ENCODE measurements around the gene SOX21. TPM values are rescaled to one million over a fixed set of nuclear protein-coding genes. Genes with fewer than 3 reads are reported as not detected.
A peak's percentile ranks its signal among the peaks of the same experiment; 100 is the strongest.

Gene SOX21
- total RNA-seq, 1 donor from 2014 or later: not detected

DNA sequence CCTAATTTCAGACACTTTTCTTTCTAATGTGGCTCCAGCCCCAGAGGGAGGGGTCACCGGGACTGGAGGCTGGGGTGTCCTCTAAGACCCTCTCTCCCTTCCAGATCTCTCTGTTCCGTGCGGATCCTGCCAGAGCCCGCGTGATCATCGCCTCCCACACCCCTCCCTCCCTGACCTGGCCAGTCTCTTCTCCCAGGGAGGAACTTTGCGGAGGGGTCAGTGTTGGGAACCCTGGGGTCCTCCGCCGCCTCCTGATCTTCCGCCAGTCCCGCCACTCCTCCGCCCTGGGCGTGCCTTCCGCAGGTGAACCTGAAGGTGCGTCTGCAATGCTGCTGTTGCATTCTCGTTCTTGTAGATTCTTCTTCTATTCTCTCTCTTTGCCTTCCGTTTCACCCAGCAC is 9.1 kb downstream of the SOX21 start:
- Mint-ChIP-seq H3K4me1 (ENCODE audit: low read depth, unreplicated experiment) (peaks cover 8% of the 10 kb centered on the region), H3K27me3 (ENCODE audit: unreplicated experiment) (peaks cover 37% of the 10 kb centered on the region), H3K9me3 (ENCODE audit: unreplicated experiment) (peaks cover 10% of the 10 kb centered on the region), H3K36me3 (ENCODE audit: unreplicated experiment) (no peaks in the 10 kb centered on the region), H3K4me3 (ENCODE audit: unreplicated experiment) (peak overlapping the region; percentile 77), H3K27ac (ENCODE audit: unreplicated experiment) (no peak overlapping the region)
- peak; percentile 18 for DNase-seq
- TF ChIP-seq, protein P1, sequence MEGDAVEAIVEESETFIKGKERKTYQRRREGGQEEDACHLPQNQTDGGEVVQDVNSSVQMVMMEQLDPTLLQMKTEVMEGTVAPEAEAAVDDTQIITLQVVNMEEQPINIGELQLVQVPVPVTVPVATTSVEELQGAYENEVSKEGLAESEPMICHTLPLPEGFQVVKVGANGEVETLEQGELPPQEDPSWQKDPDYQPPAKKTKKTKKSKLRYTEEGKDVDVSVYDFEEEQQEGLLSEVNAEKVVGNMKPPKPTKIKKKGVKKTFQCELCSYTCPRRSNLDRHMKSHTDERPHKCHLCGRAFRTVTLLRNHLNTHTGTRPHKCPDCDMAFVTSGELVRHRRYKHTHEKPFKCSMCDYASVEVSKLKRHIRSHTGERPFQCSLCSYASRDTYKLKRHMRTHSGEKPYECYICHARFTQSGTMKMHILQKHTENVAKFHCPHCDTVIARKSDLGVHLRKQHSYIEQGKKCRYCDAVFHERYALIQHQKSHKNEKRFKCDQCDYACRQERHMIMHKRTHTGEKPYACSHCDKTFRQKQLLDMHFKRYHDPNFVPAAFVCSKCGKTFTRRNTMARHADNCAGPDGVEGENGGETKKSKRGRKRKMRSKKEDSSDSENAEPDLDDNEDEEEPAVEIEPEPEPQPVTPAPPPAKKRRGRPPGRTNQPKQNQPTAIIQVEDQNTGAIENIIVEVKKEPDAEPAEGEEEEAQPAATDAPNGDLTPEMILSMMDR (IDR thresholded peaks at IDR 0.05; ENCODE audit: partially characterized antibody, unreplicated experiment): no peak

GRCh38 chr13:94702181-94703041 is 9.9 kb downstream of the SOX21 start:
- TF ChIP-seq, protein P1 (IDR thresholded peaks at IDR 0.05; ENCODE audit: partially characterized antibody, unreplicated experiment): no peak

GRCh38 chr13:94701313-94702180 is 10.8 kb downstream of the SOX21 start:
- H3K9me3 Mint-ChIP-seq (ENCODE audit: unreplicated experiment): peaks cover 3% of the 10 kb centered on the region
- no peak overlapping the region for H3K27ac Mint-ChIP-seq (ENCODE audit: unreplicated experiment)
- TF ChIP-seq, protein P1 (IDR thresholded peaks at IDR 0.05; ENCODE audit: partially characterized antibody, unreplicated experiment): no peak
- peaks cover 29% of the 10 kb centered on the region for H3K27me3 Mint-ChIP-seq (ENCODE audit: unreplicated experiment)
- H3K4me3 Mint-ChIP-seq (ENCODE audit: unreplicated experiment): peak overlapping the region; percentile 34
- DNase-seq: peak; percentile 15
- H3K36me3 Mint-ChIP-seq (ENCODE audit: unreplicated experiment): no peaks in the 10 kb centered on the region
- H3K4me1 Mint-ChIP-seq (ENCODE audit: low read depth, unreplicated experiment): peaks cover 7% of the 10 kb centered on the region

More at GRCh38 chr13:94702181-94703041, 9.9 kb downstream of the SOX21 start:
- DNase-seq: peak; percentile 16
- Mint-ChIP-seq H3K4me3 (ENCODE audit: unreplicated experiment) (peak overlapping the region; percentile 66), H3K4me1 (ENCODE audit: low read depth, unreplicated experiment) (peaks cover 7% of the 10 kb centered on the region), H3K36me3 (ENCODE audit: unreplicated experiment) (no peaks in the 10 kb centered on the region), H3K27me3 (ENCODE audit: unreplicated experiment) (peaks cover 31% of the 10 kb centered on the region), H3K9me3 (ENCODE audit: unreplicated experiment) (peaks cover 3% of the 10 kb centered on the region), H3K27ac (ENCODE audit: unreplicated experiment) (no peak overlapping the region)

DNA sequence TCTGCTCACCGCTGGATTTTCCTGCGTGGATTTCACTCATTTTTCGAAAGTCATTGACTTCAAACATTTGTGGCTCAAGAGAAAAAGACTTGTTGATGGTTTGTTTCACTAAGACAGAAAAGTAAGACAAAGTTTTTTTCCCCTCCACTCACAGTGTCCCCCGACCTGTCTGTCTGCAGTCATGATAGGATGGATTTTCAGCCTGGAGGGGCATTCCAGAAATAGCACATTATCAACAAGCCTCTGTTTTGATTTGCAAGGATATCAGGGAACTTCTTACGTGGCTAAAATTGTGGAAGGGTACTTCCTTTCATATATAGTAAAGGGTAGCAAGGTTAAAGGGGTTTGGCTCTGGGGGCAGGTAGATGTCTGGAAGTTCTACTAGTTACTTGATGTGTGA is 11.8 kb downstream of the SOX21 start:
- Mint-ChIP-seq H3K27ac (ENCODE audit: unreplicated experiment) (no peak overlapping the region), H3K36me3 (ENCODE audit: unreplicated experiment) (no peaks in the 10 kb centered on the region), H3K4me3 (ENCODE audit: unreplicated experiment) (no peak overlapping the region), H3K4me1 (ENCODE audit: low read depth, unreplicated experiment) (peaks cover 7% of the 10 kb centered on the region), H3K9me3 (ENCODE audit: unreplicated experiment) (peaks cover 3% of the 10 kb centered on the region), H3K27me3 (ENCODE audit: unreplicated experiment) (peaks cover 28% of the 10 kb centered on the region)
- TF ChIP-seq, protein P1 (IDR thresholded peaks at IDR 0.05; ENCODE audit: partially characterized antibody, unreplicated experiment): no peak
- DNase-seq: no peak
